ENCODE results near the gene PRR20G.
"Not testable (repeated sequence)": the region's sequence is repeated elsewhere in the genome, so short reads cannot be mapped to it uniquely, and the experiment has no call there.

PRR20G gene

GRCh38 chr3:127287840-127288239, at the start of gene PRR20G:
Gene PRR20G (minus strand): TSS chr3:127288046. CDS start chr3:127287365, 681 bp downstream.
- no peak for DNase-seq

- DNase-seq, result no peak
Measured at GRCh38 chr3:127337001-127337400, 49.2 kb upstream of the PRR20G start.

GRCh38 chr3:127336101-127336500, 48.3 kb upstream of the PRR20G start:
- no peak for DNase-seq

- no peak for DNase-seq
Measured at GRCh38 chr3:127330385-127330784, 42.5 kb upstream of the PRR20G start.

GRCh38 chr3:127329631-127330285, 41.9 kb upstream of the PRR20G start:
- no peak for DNase-seq

- DNase-seq, result no peak
Measured at GRCh38 chr3:127328421-127328820, 40.6 kb upstream of the PRR20G start.

GRCh38 chr3:127326341-127326740, 38.5 kb upstream of the PRR20G start:
- no peak for DNase-seq

- no peak for DNase-seq
Measured at GRCh38 chr3:127325629-127325961, 37.7 kb upstream of the PRR20G start.

GRCh38 chr3:127324913-127325628, 37.2 kb upstream of the PRR20G start:
- no peak for DNase-seq

GRCh38 chr3:127324076-127324475, 36.2 kb upstream of the PRR20G start:
- no peak for DNase-seq

GRCh38 chr3:127323581-127323980, 35.7 kb upstream of the PRR20G start:
- no peak for DNase-seq

- DNase-seq, result no peak
Measured at GRCh38 chr3:127321371-127321770, 33.5 kb upstream of the PRR20G start.

GRCh38 chr3:127320529-127321121, 32.8 kb upstream of the PRR20G start:
- no peak for DNase-seq

GRCh38 chr3:127316685-127317084, 28.8 kb upstream of the PRR20G start:
- no peak for DNase-seq

GRCh38 chr3:127312818-127313217, 25.0 kb upstream of the PRR20G start:
- no peak for DNase-seq

GRCh38 chr3:127308821-127309220, 21.0 kb upstream of the PRR20G start:
- not testable (repeated sequence) for DNase-seq

GRCh38 chr3:127307916-127308315, 20.1 kb upstream of the PRR20G start:
- DNase-seq, result no peak

GRCh38 chr3:127307112-127307835, 19.4 kb upstream of the PRR20G start:
- no peak for DNase-seq

GRCh38 chr3:127306361-127307111, 18.7 kb upstream of the PRR20G start:
- no peak for DNase-seq

GRCh38 chr3:127305499-127306060, 17.7 kb upstream of the PRR20G start:
- DNase-seq, result no peak

GRCh38 chr3:127304121-127304744, 16.4 kb upstream of the PRR20G start:
- no peak for DNase-seq

GRCh38 chr3:127299276-127299675, 11.4 kb upstream of the PRR20G start:
- DNase-seq, result no peak

Measured in activated CD8-positive, alpha-beta memory T cell treated with anti-CD3 and anti-CD28 coated beads, Interleukin-2, amount 50 U/mL, for 4 hours (primary cell).